Dendritic cell treated with granulocyte-macrophage colony-stimulating factor and Interleukin-4, amounts not matched to agents 40 ng/mL and 50 ng/mL, for 4 days (primary cell): ENCODE measurements around the gene CGB2.
"Not testable (repeated sequence)": the region's sequence is repeated elsewhere in the genome, so short reads cannot be mapped to it uniquely, and the experiment has no call there.

ENCODE experiments used
- H3K27ac Mint-ChIP-seq: one replicate; pipeline ENCODE4 v1.8.0; 2022; ENCODE audit warnings: mild to moderate bottlenecking, mixed read lengths
- H3K27me3 Mint-ChIP-seq: one replicate; pipeline ENCODE4 v1.8.0; 2022; ENCODE audit warnings: mild to moderate bottlenecking, mixed read lengths
- H3K36me3 Mint-ChIP-seq: one replicate; pipeline ENCODE4 v1.8.0; 2022; ENCODE audit warnings: low read depth, mixed read lengths
- H3K4me1 Mint-ChIP-seq: one replicate; pipeline ENCODE4 v1.8.0; 2022; ENCODE audit warnings: low read depth, mixed read lengths
- H3K4me3 Mint-ChIP-seq: one replicate; pipeline ENCODE4 v1.8.0; 2022; ENCODE audit warnings: mild to moderate bottlenecking, moderate library complexity, mixed read lengths
- H3K9me3 Mint-ChIP-seq: one replicate; pipeline ENCODE4 v1.8.0; 2022; ENCODE audit warnings: mixed read lengths
- intact Hi-C: fragments of 100-400 bp; cut with micrococcal nuclease; formaldehyde crosslinking; loops from one replicate; pipeline ENCODE4 v1.15.0; 2022

CGB2 gene

DNA sequence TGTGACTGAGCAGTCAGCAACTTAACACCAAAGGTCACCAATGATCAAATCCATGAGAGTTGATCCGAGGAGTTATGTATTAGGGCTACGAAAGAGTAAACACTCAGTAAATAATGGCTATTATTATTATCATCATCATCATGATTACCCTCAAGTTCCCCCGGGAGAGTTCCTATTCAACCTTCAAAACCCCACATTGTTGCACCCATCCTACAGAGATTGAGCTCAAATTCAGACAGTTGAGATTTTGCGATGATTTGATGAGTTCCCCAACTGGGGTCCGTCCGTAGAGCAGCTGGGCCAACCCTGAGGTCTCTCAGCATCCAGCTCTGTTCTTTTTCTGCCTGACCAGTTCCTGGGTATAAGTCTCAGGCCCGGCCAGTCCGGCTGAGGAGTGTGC is 6.4 kb downstream of the CGB2 start:
- H3K9me3 Mint-ChIP-seq, H3K4me1 Mint-ChIP-seq, H3K36me3 Mint-ChIP-seq, H3K27ac Mint-ChIP-seq, intact Hi-C loops, H3K4me3 Mint-ChIP-seq: not testable (repeated sequence)
- H3K27me3 Mint-ChIP-seq: peaks cover 11% of the 10 kb centered on the region

DNA sequence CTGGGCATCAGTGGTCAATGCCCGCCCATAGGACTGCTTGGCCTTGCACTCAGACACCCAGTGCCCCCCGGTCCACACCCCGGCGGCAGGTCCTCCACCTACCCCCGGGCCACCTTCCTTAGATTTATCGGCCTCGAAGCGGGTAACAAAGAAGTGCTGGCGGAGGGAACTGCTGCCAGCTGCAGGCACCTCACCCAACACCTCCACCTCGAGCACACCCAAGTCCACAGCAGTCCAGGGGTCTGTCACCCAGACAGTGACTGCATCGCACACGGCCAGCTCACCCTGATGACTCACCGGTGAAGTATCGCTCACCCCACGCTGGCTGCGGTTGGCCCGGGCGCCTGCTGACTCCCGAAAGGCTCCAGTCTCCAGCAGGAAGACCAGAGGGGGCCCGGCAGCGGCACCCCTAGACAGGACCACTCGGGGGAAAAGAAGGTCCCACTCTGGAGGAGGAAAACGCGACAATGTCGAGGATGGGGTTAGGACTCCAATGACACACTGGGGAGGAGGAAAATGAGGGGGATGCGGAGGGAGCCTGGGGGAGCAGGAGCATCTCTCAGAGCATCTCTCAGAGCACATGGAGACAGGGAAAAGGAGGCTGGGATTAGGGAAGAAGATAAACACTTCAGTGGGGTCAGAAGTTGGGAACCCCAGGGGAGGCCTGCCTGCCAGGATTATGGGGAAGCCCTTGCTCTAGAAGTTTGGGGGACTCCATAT is 7.0 kb downstream of the CGB2 start:
- intact Hi-C loops, H3K4me3 Mint-ChIP-seq, H3K36me3 Mint-ChIP-seq, H3K9me3 Mint-ChIP-seq, H3K4me1 Mint-ChIP-seq, H3K27ac Mint-ChIP-seq: not testable (repeated sequence)
- peaks cover 11% of the 10 kb centered on the region for H3K27me3 Mint-ChIP-seq

- H3K9me3 Mint-ChIP-seq, intact Hi-C loops, H3K4me3 Mint-ChIP-seq, H3K36me3 Mint-ChIP-seq, H3K27ac Mint-ChIP-seq, H3K4me1 Mint-ChIP-seq: not testable (repeated sequence)
- peaks cover 11% of the 10 kb centered on the region for H3K27me3 Mint-ChIP-seq
Measured at GRCh38 chr19:49039736-49040135, 8.0 kb downstream of the CGB2 start.

GRCh38 chr19:49042177-49042576 is 10.5 kb downstream of the CGB2 start:
- Mint-ChIP-seq H3K9me3 (no peaks in the 10 kb centered on the region), H3K4me3 (no peak overlapping the region), H3K4me1 (no peaks in the 10 kb centered on the region), H3K36me3 (no peaks in the 10 kb centered on the region), H3K27ac (no peak overlapping the region), H3K27me3 (peaks cover 12% of the 10 kb centered on the region)
- intact Hi-C loops: no loop called here

- peaks cover 13% of the 10 kb centered on the region for H3K27me3 Mint-ChIP-seq
- intact Hi-C loops, H3K4me3 Mint-ChIP-seq, H3K27ac Mint-ChIP-seq, H3K36me3 Mint-ChIP-seq, H3K4me1 Mint-ChIP-seq, H3K9me3 Mint-ChIP-seq: not testable (repeated sequence)
Measured at GRCh38 chr19:49042666-49043065, 11.0 kb downstream of the CGB2 start.

- H3K27ac Mint-ChIP-seq, H3K36me3 Mint-ChIP-seq, H3K4me1 Mint-ChIP-seq, H3K9me3 Mint-ChIP-seq, intact Hi-C loops, H3K4me3 Mint-ChIP-seq: not testable (repeated sequence)
- H3K27me3 Mint-ChIP-seq: peaks cover 13% of the 10 kb centered on the region
Measured at GRCh38 chr19:49043548-49043947, 11.9 kb downstream of the CGB2 start, which contains the start of gene CGB5. Gene CGB5, plus strand, starts transcription at chr19:49043848. Its CDS starts 362 bp downstream, at chr19:49044210.

GRCh38 chr19:49049011-49049410 is 17.3 kb downstream of the CGB2 start, which contains the start of gene CGB8:
Gene CGB8, minus strand, starts transcription at chr19:49049111. Its CDS starts 372 bp downstream, at chr19:49048739.
- H3K4me3 Mint-ChIP-seq, intact Hi-C loops, H3K9me3 Mint-ChIP-seq, H3K27ac Mint-ChIP-seq, H3K36me3 Mint-ChIP-seq, H3K4me1 Mint-ChIP-seq: not testable (repeated sequence)
- H3K27me3 Mint-ChIP-seq: peaks cover 22% of the 10 kb centered on the region

GRCh38 chr19:49049834-49050233 is 18.1 kb downstream of the CGB2 start:
- intact Hi-C loops, H3K36me3 Mint-ChIP-seq, H3K27ac Mint-ChIP-seq, H3K4me1 Mint-ChIP-seq, H3K4me3 Mint-ChIP-seq, H3K9me3 Mint-ChIP-seq: not testable (repeated sequence)
- H3K27me3 Mint-ChIP-seq: peaks cover 27% of the 10 kb centered on the region

DNA sequence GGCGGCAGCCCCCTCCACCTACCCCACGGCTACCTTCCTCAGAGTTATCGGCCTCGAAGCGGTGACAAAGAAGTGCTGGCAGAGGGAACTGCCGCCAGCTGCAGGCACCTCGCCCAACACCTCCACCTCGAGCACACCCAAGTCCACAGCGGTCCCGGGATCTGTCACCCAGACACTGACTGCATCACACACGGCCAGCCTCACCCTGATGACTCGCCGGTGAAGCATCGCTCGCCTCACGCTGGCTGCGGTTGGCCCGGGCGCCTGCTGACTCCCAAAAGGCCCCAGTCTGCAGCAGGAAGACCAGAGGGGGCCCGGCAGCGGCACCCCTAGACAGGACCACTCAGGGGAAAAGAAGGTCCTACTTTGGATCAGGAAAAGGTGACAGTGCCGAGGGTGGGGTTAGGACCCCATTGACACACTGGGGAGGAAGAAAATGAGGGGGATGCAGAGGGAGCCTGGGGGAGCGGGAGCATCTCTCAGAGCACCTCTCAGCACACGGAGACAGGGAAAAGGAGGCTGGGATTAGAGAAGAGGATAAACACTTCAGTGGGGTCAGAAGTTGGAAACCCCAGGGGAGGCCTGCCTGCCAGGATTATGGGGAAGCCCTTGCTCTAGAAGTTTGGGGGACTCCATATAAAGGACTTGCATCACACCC is 18.8 kb downstream of the CGB2 start:
- H3K27ac Mint-ChIP-seq, intact Hi-C loops, H3K4me1 Mint-ChIP-seq, H3K4me3 Mint-ChIP-seq, H3K36me3 Mint-ChIP-seq, H3K9me3 Mint-ChIP-seq: not testable (repeated sequence)
- H3K27me3 Mint-ChIP-seq: peaks cover 31% of the 10 kb centered on the region

DNA sequence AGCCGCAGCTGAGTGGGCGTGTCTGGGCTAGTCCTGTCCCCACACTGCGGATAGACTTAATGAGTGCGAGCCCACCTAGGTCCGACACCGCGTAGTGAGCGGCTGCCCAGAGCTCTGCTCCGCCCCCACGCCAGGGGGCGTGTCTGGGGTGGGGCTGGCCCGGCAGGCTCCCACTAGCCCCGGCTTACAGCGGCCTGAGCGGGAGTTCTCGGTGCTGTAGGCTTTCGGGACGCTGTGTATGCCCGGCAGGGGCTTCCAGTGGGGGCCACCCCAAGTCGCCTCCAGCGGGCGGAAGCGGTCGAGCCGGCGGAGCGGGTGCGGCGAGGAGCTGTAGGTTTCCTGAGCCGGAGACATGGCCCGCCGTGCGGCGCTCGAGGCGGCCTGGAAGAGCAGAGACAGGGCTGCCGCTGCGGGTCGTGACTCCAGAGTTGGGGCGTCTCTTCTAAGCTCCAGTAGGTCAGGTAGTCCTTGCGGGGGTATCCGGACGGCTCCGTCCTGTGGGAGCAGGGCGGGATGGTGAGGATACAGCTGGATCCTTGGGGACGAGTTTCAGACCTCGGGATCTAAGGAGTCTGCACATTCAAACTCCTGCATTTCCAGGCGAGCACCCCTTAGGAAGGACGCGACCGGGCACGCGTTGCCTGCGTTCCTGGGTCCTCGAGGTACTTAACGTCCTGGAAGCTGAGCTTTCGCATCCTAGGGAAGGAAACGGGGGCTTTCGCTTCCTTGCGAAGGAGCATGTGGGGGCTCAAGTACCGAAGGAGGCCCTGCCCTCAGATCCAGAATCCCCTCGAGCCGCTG is 24.6 kb downstream of the CGB2 start:
- no peaks in the 10 kb centered on the region for H3K9me3 Mint-ChIP-seq
- H3K4me1 Mint-ChIP-seq: peaks cover 24% of the 10 kb centered on the region
- H3K27me3 Mint-ChIP-seq: peaks cover 78% of the 10 kb centered on the region
- intact Hi-C loops: no loop called here
- H3K36me3 Mint-ChIP-seq: no peaks in the 10 kb centered on the region
- H3K27ac Mint-ChIP-seq: no peak overlapping the region
- peak overlapping the region; percentile 80 for H3K4me3 Mint-ChIP-seq

DNA sequence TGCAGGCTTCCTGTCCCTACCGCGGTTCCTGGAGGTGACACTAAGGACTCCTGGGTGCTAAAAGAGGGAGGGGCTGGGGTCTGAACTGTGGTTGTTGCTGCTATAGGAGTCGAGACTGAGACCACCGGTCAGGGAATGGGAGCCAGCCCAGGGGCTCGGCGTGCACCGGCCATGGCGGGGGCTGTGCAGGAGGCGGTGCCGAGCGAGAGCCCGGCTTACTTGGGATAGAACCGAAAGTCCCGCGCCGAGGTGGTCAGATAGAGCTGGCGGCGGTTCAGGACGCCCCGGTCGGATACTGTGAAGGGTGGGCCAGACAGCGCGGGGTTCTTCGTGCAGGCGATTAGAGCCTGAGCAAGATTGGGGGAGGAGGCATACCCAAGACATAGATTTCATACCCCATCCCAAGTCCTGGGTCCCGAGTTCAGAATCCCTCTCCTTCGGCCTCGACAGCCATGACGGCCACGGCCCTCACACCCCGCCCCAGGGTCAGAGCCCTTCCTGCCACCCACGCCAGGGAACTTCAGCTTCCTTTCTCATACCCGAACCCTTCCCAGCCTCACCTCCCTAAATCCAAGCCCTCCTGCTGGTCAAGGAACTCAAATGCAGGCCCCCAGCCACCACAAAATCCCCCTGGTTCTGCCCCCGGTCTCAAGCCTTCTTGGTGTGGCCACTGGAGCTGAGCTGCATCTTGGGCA is 25.4 kb downstream of the CGB2 start:
- peaks cover 24% of the 10 kb centered on the region for H3K4me1 Mint-ChIP-seq
- intact Hi-C loops, H3K27ac Mint-ChIP-seq: not testable (repeated sequence)

GRCh38 chr19:49057636-49058234 is 26.0 kb downstream of the CGB2 start, which contains the start of gene CGB7:
Gene CGB7, minus strand, starts transcription at chr19:49057749. Its CDS starts 2,374 bp downstream, at chr19:49055375.
- no peak within 1 kb of the TSS for H3K27ac Mint-ChIP-seq
- intact Hi-C loops: no loop called here
- peaks cover 89% of the 10 kb centered on the region for H3K27me3 Mint-ChIP-seq
- peak within 1 kb of the TSS; percentile 80 for H3K4me3 Mint-ChIP-seq
- H3K36me3 Mint-ChIP-seq: no peaks in the 10 kb centered on the region
- H3K9me3 Mint-ChIP-seq: no peaks in the 10 kb centered on the region
- peaks cover 24% of the 10 kb centered on the region for H3K4me1 Mint-ChIP-seq

More for the DNA sequence above, 25.4 kb downstream of the CGB2 start:
- H3K36me3 Mint-ChIP-seq, H3K9me3 Mint-ChIP-seq: not testable (repeated sequence)
- peaks cover 86% of the 10 kb centered on the region for H3K27me3 Mint-ChIP-seq
- peak overlapping the region; percentile 80 for H3K4me3 Mint-ChIP-seq

- no peaks in the 10 kb centered on the region for H3K9me3 Mint-ChIP-seq
- no peak overlapping the region for H3K4me3 Mint-ChIP-seq
- H3K27ac Mint-ChIP-seq: no peak overlapping the region
- peaks cover 92% of the 10 kb centered on the region for H3K27me3 Mint-ChIP-seq
- H3K4me1 Mint-ChIP-seq: peaks cover 24% of the 10 kb centered on the region
- no peaks in the 10 kb centered on the region for H3K36me3 Mint-ChIP-seq
- intact Hi-C loops: no loop called here
Measured at GRCh38 chr19:49058562-49058961, 26.9 kb downstream of the CGB2 start.
